Mammary epithelial cell (primary cell): ENCODE results near the gene TP53TG3D.
"Not testable (repeated sequence)": the region's sequence is repeated elsewhere in the genome, so short reads cannot be mapped to it uniquely, and the experiment has no call there.

Source experiments
- CTCF ChIP-seq, 2 donors: IDR thresholded peaks in 1 of 2; conservative IDR thresholded peaks in 1 of 2; 2 replicates each; pipeline ENCODE4 v1.5.1; 2011 to 2012; ENCODE audit warnings: inconsistent platforms in 2 of 2, low read length in 2 of 2, mild to moderate bottlenecking in 2 of 2, control low read depth in 1 of 2, low read depth in 1 of 2; ENCODE audit not compliant: insufficient read depth in 1 of 2; ENCODE audit errors: extremely low read depth in 1 of 2
- EZH2 ChIP-seq: IDR thresholded peaks from 2 replicates; pipeline ENCODE4 v1.6.1; 2012; ENCODE audit warnings: low read length, inconsistent platforms, borderline replicate concordance

GRCh38 chr16:32284800-32285796, 32.0 kb downstream of the TP53TG3D start:
- TF ChIP-seq CTCF (conservative IDR thresholded peaks at IDR 0.05 in 1 of 2, IDR thresholded peaks at IDR 0.05 in 1 of 2; ENCODE audit: extremely low read depth in 1 of 2, insufficient read depth in 1 of 2, low read depth in 1 of 2, low read length in 2 of 2); EZH2: not testable (repeated sequence)
